ENCODE results near the gene DDX27. TPM values are rescaled to one million over a fixed set of nuclear protein-coding genes. Genes with fewer than 3 reads are reported as not detected.

The DDX27 gene
- total RNA-seq, result 76.5 and 78.4 TPM in 2 replicates

- ChIA-PET POLR2A (interaction anchor here (0.6 to 2.0 kb wide), 14 partner anchors 9 to 892 kb away, joined by 3 to 28 read pairs (median 8); partner anchors contain the start of genes CSE1L, STAU1 and ZNFX1), CTCF (interaction anchor here (1.6 to 6.1 kb wide), 2 partner anchors 30 to 86 kb away, joined by 3 to 93 read pairs; no protein-coding TSS in a partner anchor)
- peak within 1 kb of the TSS; percentile 93 for H3K27ac Mint-ChIP-seq
- ATAC-seq (ENCODE audit: low read depth), result peak; percentile 84
- peaks cover 45% of the 10 kb centered on the region for H3K36me3 Mint-ChIP-seq (ENCODE audit: low read depth)
- peaks cover 28% of the 10 kb centered on the region for H3K4me1 Mint-ChIP-seq
- intact Hi-C loops (cut with micrococcal nuclease), result loop anchor here (1.0 kb wide), 4 partner anchors 11 to 173 kb away; partner anchors contain the start of genes CSE1L, STAU1 and ZNFX1
- peak; percentile 93 for DNase-seq
- no peaks in the 10 kb centered on the region for H3K9me3 Mint-ChIP-seq
- no peak for TF ChIP-seq CTCF (IDR thresholded peaks at IDR 0.05)
- H3K4me3 Mint-ChIP-seq, result peak within 1 kb of the TSS; percentile 94
- no peaks in the 10 kb centered on the region for H3K27me3 Mint-ChIP-seq
These were observed at the start of gene DDX27 for GRCh38 chr20:49219091-49219923. Gene DDX27, plus strand, starts transcription at chr20:49219416. Its CDS starts 33 bp downstream, at chr20:49219449.

GRCh38 chr20:49169547-49169946 is 49.7 kb upstream of the DDX27 start:
- Mint-ChIP-seq H3K27me3 (no peaks in the 10 kb centered on the region), H3K36me3 (ENCODE audit: low read depth) (peaks cover 46% of the 10 kb centered on the region), H3K27ac (no peak overlapping the region), H3K4me1 (peaks cover 47% of the 10 kb centered on the region), H3K4me3 (no peak overlapping the region), H3K9me3 (no peaks in the 10 kb centered on the region)
- ChIA-PET POLR2A (no interaction called here), CTCF (interaction anchor here (0.5 to 1.1 kb wide), 2 partner anchors 36 to 47 kb away, joined by 3 read pairs; no protein-coding TSS in a partner anchor)
- DNase-seq (no peak), ATAC-seq (ENCODE audit: low read depth) (no peak)
- intact Hi-C loops (cut with micrococcal nuclease), result no loop called here
- no peak for TF ChIP-seq CTCF (IDR thresholded peaks at IDR 0.05)

- intact Hi-C loops (cut with micrococcal nuclease), result no loop called here
- H3K27ac Mint-ChIP-seq, result no peak overlapping the region
- H3K4me3 Mint-ChIP-seq, result no peak overlapping the region
- no peak for DNase-seq
- ChIA-PET CTCF (interaction anchor here (1.1 kb wide), 1 partner anchor 45 kb away, joined by 3 read pairs; no protein-coding TSS in a partner anchor), POLR2A (no interaction called here)
- ATAC-seq (ENCODE audit: low read depth), result no peak
- no peaks in the 10 kb centered on the region for H3K9me3 Mint-ChIP-seq
- H3K27me3 Mint-ChIP-seq, result no peaks in the 10 kb centered on the region
- no peak for TF ChIP-seq CTCF (IDR thresholded peaks at IDR 0.05)
- H3K4me1 Mint-ChIP-seq, result peaks cover 46% of the 10 kb centered on the region
- peaks cover 44% of the 10 kb centered on the region for H3K36me3 Mint-ChIP-seq (ENCODE audit: low read depth)
These were observed 48.5 kb upstream of the DDX27 start for GRCh38 chr20:49170714-49171113.

- no peak for TF ChIP-seq CTCF (IDR thresholded peaks at IDR 0.05)
- Mint-ChIP-seq H3K36me3 (ENCODE audit: low read depth) (peaks cover 40% of the 10 kb centered on the region), H3K9me3 (no peaks in the 10 kb centered on the region), H3K4me3 (no peak overlapping the region), H3K4me1 (peaks cover 34% of the 10 kb centered on the region), H3K27ac (no peak overlapping the region), H3K27me3 (no peaks in the 10 kb centered on the region)
- ATAC-seq (ENCODE audit: low read depth) (no peak), DNase-seq (no peak)
- intact Hi-C loops (cut with micrococcal nuclease), result no loop called here
- ChIA-PET CTCF (no interaction called here), POLR2A (no interaction called here)
These were observed 47.3 kb upstream of the DDX27 start for GRCh38 chr20:49171909-49172308.

- CTCF ChIA-PET, result no interaction called here
- ATAC-seq (ENCODE audit: low read depth) (peak; percentile 18), DNase-seq (no peak)
- POLR2A ChIA-PET, result no interaction called here
- intact Hi-C loops (cut with micrococcal nuclease), result no loop called here
- Mint-ChIP-seq H3K4me1 (peaks cover 29% of the 10 kb centered on the region), H3K4me3 (no peak overlapping the region), H3K36me3 (ENCODE audit: low read depth) (peaks cover 39% of the 10 kb centered on the region), H3K27ac (no peak overlapping the region), H3K27me3 (no peaks in the 10 kb centered on the region), H3K9me3 (no peaks in the 10 kb centered on the region)
- TF ChIP-seq CTCF (IDR thresholded peaks at IDR 0.05), result no peak
These were observed 46.8 kb upstream of the DDX27 start for GRCh38 chr20:49172413-49172812.
